GM13977 (cell line): ENCODE measurements around the gene KLC1.

ENCODE experiments used
- DNase-seq: peaks from one replicate; pipeline ENCODE4 v3.0.0; 2012; ENCODE audit warnings: low spot score
- in situ Hi-C: fragments of 300-500 bp; cut with MboI; formaldehyde crosslinking; loops from one replicate; pipeline ENCODE4 v1.12.0; 2022; ENCODE audit warnings: low sequenced_read_pairs, low pct_unique_long_range_greater_than_20kb, mixed read lengths, inconsistent platforms; ENCODE audit not compliant: unreplicated experiment
- TF ChIP-seq, protein P1 (sequence below): IDR thresholded peaks from 2 replicates; pipeline ENCODE4 v1.5.1; 2012; ENCODE audit warnings: mild to moderate bottlenecking, control low read depth; ENCODE audit not compliant: insufficient read depth; ENCODE audit errors: extremely low read depth, missing control alignments

Gene KLC1

DNA sequence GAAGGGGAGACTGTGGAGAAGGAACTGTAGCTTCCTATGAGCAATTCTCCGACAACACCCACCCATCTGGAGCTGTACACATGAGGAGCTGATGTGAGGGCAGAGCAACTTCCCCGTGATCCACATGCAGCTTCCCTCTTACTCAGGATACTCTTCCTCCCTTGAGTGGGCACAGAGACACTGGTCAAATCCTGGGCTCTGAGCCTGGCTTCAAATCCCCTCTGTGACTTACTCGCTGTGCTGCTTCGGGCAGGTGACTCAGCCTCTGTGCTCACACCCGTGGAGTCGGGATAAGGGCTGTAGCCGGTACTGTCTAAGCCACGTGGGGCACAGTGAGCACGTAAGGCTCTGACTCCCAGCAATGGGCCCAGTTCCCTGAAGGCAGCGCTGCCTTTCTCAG is 117.7 kb downstream of the KLC1 start:
- DNase-seq = no peak
- in situ Hi-C loops = no loop called here
- TF ChIP-seq, protein P1, sequence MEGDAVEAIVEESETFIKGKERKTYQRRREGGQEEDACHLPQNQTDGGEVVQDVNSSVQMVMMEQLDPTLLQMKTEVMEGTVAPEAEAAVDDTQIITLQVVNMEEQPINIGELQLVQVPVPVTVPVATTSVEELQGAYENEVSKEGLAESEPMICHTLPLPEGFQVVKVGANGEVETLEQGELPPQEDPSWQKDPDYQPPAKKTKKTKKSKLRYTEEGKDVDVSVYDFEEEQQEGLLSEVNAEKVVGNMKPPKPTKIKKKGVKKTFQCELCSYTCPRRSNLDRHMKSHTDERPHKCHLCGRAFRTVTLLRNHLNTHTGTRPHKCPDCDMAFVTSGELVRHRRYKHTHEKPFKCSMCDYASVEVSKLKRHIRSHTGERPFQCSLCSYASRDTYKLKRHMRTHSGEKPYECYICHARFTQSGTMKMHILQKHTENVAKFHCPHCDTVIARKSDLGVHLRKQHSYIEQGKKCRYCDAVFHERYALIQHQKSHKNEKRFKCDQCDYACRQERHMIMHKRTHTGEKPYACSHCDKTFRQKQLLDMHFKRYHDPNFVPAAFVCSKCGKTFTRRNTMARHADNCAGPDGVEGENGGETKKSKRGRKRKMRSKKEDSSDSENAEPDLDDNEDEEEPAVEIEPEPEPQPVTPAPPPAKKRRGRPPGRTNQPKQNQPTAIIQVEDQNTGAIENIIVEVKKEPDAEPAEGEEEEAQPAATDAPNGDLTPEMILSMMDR = no peak

DNA sequence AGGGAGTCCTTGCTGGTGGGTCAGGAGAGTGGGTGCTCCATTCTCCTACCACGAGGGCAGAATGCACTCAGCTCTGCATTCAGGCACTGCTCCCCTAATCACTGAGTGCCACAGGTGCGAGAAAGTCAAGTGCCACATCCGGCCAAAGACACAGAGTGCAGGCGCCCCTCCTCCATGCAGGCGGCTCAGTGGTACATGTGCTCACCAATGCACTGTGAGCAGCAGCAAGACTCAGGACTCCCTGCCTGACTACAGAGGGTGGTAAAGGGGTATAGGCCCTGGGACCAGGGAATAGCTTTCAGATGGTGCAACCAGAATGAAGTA is 119.5 kb downstream of the KLC1 start:
- TF ChIP-seq, protein P1 = no peak
- in situ Hi-C loops = no loop called here
- no peak for DNase-seq

DNA sequence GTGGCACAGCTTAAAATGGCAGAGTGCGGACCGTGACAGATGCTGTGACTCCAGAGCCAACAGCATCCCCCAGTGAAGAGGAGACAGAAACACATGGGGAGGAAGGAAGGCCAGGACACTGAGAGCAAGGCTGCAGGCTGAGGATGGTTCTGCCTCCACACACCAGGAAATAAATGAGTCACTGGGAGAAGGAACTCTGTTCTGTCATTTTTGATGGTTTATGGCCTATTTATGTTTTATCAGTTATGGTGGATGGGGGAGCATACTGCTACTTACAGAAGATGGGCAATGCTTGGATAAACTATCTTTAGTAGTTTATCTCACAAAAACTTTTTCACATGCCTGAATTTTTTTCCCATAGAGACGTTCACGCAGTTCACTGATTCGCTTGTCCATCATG is 120.4 kb downstream of the KLC1 start:
- no peak for DNase-seq
- TF ChIP-seq, protein P1 = no peak
- in situ Hi-C loops = no loop called here

DNA sequence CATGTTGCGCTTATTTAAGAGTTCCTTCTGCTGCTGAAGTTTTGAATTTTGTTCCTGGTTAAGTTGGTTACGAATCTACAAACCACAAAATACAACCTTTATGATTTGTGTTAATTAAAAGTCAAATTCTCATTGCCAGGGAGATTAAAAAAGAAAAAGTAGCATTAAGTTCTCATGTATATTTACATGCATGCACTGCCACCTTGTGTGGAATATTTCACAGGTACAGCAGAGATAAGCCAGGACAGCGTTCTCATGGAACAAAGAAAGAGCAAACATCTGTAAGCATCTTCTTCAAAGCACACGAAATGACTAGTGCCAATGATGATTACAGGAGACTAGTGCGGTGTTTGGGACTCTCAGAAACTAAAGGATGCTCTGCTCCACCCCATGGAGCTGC is 120.8 kb downstream of the KLC1 start:
- DNase-seq = no peak
- in situ Hi-C loops = no loop called here
- TF ChIP-seq, protein P1 = no peak
